Midbrain (tissue), 1 donor: ENCODE measurements around the gene LYSMD4.
"Not testable (repeated sequence)": the region's sequence is repeated elsewhere in the genome, so short reads cannot be mapped to it uniquely, and the experiment has no call there.

Experiments used
- DNase-seq: peaks from one replicate; lab custom pipeline; 2025; lab: John Stamatoyannopoulos, UW

The LYSMD4 gene

GRCh38 chr15:99733268-99734039, at the start of gene LYSMD4:
LYSMD4 (minus strand) TSS chr15:99733437; CDS start chr15:99731999, 1,438 bp downstream.
- peak; percentile 97 for DNase-seq

- DNase-seq = not testable (repeated sequence)
These were observed 48.8 kb upstream of the LYSMD4 start for GRCh38 chr15:99782029-99782428.

GRCh38 chr15:99777144-99777543, 43.9 kb upstream of the LYSMD4 start:
- no peak for DNase-seq

- no peak for DNase-seq
These were observed 31.3 kb upstream of the LYSMD4 start for GRCh38 chr15:99764522-99764921.

- DNase-seq = no peak
These were observed 30.6 kb upstream of the LYSMD4 start for GRCh38 chr15:99763827-99764226.

- no peak for DNase-seq
These were observed 29.1 kb upstream of the LYSMD4 start for GRCh38 chr15:99762288-99762687.

- DNase-seq = peak; percentile 85
These were observed 22.6 kb upstream of the LYSMD4 start for GRCh38 chr15:99755692-99756409.

- no peak for DNase-seq
These were observed 19.8 kb upstream of the LYSMD4 start for GRCh38 chr15:99753066-99753465.

GRCh38 chr15:99752556-99752955, 19.3 kb upstream of the LYSMD4 start:
- DNase-seq = no peak

GRCh38 chr15:99750326-99750725, 17.1 kb upstream of the LYSMD4 start:
- not testable (repeated sequence) for DNase-seq

GRCh38 chr15:99749386-99749785, 16.1 kb upstream of the LYSMD4 start:
- no peak for DNase-seq

- DNase-seq = no peak
These were observed 12.3 kb upstream of the LYSMD4 start for GRCh38 chr15:99745370-99746086.

GRCh38 chr15:99744142-99744541, 10.9 kb upstream of the LYSMD4 start:
- DNase-seq = no peak

GRCh38 chr15:99741835-99742234, 8.6 kb upstream of the LYSMD4 start:
- no peak for DNase-seq

- DNase-seq = no peak
These were observed 5.0 kb upstream of the LYSMD4 start for GRCh38 chr15:99738021-99738847.

- DNase-seq = no peak
These were observed 3.5 kb upstream of the LYSMD4 start for GRCh38 chr15:99736702-99737101.

- no peak for DNase-seq
These were observed 2.6 kb upstream of the LYSMD4 start for GRCh38 chr15:99735868-99736267.

- no peak for DNase-seq
These were observed 1.3 kb upstream of the LYSMD4 start for GRCh38 chr15:99734575-99734974.

- not testable (repeated sequence) for DNase-seq
These were observed 729 bp upstream of the LYSMD4 start for GRCh38 chr15:99734040-99734291.

- DNase-seq = no peak
These were observed 428 bp downstream of the LYSMD4 start for GRCh38 chr15:99732751-99733267.

GRCh38 chr15:99732124-99732750, 1.0 kb downstream of the LYSMD4 start:
- DNase-seq = peak; percentile 38
